HPDE6-E6E7 (cell line): ENCODE measurements around the gene HP1BP3.

ENCODE experiments used
- DNase-seq: peaks from one replicate; pipeline ENCODE4 v3.0.0; 2011; ENCODE audit warnings: missing footprints; ENCODE audit errors: extremely low spot score

The HP1BP3 gene

DNA sequence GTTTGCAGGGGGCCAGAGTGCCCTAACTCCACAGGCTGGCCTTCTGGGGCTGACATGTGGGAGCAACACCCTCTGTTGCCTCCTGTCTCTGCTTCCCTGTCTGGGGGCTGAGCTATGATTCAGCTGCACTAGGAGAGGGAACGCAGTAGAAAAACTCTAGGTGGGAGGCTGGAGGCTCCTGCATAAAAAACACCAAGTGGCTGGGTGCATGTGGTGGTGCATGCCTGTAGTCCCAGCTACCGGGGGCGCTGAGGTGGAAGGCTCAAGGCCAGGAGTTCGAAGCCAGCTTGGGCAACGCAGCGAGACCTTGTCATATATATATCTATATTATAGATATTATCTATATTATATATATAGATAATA, 74.9 kb downstream of the HP1BP3 start:
- DNase-seq, result no peak

DNA sequence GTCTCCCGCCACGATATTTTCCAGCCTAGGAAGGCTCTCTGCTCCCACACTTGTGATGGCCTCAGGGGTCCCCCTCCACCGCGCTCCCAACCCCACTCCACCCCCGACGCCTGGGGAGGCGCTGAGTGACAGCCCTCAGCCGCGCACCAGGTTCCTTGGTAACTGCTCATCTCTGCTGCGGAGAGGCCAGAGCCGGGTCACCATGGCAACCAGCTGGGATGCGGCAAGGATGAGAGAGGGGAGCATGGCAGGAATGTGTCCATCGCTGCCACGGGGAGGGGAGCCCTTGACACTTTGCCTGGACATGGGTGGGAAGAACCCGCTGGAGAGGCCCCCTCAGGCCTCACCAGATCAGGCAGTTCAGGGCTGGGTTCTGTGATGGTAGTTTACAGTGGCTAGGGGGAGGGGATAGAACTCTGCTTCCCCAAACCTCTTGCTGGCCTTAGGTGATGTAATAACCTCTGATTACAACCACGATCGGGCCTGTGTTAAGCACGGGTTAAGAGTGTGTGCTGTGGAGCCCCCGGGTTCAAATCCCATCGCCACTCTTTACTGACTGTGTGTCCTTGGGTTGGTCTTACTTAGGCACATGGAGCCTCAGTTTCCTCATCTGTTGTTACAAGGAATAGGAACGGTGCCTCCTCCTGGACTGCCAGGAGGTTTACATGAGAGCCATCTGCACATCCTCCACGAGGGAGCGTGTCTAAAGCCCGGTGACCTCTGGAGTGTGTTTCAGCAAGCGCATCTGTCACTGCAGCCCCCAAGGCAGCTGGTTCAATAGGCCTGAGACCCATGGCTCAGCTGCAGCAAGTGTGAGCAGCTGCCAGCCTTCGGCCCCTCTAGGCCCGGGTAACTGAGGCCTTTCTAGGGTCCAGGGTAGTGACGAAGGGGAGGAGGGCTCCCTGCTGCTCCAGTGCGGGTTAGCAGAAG, 75.6 kb downstream of the HP1BP3 start:
- no peak for DNase-seq

DNA sequence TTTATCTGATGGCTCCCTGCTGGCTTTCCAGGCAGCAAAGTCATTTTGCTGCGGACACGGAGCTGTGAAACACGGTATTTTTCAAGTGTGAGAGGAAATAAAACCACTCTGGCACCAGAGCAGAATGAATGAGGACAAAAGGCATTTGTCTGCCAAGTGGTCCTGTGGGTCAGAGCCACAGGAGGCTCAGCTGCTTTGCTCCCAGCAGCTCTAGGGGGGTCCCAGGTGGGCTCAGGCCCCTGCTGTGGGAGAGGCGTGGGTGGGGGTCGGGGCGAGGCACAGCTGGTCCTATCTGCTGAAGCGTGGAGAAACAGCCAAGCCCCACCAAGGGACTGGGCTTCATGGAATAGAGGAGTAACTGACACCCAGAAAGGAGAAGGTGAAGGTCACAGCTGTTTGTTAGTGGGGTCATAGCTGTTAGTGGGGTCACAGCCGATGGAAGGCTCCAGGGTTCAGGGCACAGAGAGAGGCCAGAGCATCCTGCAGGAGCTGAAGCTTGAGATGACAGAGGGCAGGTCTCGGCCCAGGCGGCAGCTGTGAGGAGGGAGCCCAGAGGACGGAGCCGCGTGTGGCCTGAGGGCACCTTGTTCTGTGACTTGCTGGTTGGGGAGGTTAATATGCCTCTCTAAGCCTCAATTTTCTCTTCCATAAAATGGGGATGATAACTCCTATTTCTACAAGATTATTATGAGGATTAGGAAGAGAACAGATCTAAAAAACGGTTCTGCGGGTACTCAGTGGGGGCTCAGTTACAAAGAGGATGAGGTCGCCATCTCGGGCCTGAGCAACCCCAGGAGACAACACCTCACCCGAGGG, 76.4 kb downstream of the HP1BP3 start:
- DNase-seq, result no peak

DNA sequence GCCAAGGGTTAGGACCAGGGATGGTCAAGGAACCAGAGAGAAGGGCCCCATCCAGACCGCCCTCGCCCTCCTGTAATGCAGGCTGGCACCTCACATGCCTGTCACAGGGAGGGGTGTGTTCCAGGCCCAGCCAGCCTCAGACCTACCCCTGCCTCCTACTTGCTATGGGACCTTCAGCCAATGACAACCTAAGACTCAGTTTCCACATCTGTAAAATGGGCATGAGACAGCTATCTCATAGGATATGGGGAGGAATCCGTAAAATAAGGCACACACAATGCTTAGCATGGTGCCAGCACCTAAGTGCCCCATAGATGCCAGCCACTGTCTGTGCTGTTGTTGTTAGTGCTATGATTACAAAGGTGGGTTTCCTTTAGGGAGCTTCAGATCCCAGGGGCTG, 77.2 kb downstream of the HP1BP3 start:
- no peak for DNase-seq

DNA sequence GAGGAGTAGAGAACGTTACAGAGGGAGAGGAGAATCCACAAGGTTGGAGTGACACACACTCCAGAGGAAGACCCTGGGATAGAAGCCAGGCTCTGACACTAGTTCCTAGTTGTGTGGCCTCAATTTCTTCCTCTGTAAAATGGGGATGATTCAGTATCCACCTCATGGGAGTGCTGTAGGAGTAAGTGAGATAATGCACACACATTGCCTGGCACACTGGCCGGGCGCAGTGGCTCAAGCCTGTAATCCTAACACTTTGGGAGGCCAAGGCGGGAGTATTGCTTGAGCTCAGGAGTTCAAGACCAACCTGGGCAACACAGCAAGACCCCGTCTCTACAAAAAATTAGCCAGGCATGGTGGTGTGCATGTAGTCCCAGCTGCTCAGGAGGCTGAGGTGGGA, 78.2 kb downstream of the HP1BP3 start:
- DNase-seq, result no peak

DNA sequence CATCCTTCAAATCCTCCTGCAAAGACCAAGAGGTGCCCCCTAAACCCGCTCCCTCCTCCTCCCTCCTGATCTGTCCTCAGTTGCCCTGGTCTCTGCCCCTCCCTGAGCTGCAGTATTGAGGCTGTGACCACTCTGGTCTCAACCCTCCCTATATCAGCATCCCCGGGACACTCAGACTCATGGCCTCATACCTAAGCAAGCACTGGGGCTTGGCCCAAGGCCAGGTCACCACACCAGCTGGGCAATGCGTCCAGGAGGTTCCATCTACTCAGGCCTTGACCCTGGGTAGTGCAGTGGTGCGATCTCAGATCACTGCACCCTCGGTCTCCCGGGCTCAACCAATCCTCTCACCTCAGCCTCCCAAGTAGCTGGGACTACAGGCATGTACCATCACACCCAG, 79.0 kb downstream of the HP1BP3 start:
- no peak for DNase-seq

DNA sequence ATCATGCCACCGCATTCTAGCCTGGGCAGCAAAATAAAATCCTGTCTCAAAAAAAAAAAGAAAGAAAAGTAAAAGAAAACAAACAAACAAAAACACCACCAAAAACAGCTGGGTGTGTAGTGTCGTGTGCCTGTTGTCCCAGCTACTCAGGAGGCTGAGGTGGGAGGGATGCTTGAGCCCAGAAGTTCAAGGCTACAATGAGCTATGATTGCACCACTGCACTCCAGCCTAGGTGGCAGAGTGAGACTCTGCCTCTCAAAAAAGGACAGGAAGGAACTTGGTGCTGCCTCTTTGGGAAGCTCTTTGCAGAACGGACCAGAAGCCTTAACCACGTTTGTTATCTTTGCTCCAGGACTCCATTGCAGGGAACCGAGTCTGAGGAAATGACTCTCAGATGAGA, 80.3 kb downstream of the HP1BP3 start:
- no peak for DNase-seq

DNA sequence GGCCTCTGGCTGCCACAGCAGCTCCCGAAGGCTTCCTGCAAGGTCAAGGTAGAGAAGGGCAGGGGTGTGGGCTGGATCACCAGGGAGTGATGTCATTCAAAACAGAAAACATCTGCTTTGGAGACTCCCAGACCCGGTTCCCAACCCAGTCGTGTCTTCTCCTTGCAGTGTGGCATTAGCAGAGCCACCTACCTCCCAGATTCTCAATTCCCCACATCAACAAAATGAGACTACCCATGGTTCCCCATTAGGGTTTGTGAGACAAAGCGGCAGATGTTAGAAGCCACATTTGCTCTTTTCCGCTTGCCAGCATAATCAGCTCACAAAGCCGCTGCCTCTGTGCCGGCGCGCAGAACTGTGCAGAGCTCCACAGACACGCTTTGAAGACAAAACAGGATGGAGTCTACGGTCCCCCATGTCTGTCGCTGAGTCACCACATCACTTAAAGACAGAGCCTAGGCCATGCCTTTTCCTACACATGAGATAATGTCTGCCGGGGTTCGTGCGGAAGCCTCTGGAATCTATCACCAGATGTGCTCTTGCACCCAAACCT, 81.8 kb downstream of the HP1BP3 start:
- no peak for DNase-seq

DNA sequence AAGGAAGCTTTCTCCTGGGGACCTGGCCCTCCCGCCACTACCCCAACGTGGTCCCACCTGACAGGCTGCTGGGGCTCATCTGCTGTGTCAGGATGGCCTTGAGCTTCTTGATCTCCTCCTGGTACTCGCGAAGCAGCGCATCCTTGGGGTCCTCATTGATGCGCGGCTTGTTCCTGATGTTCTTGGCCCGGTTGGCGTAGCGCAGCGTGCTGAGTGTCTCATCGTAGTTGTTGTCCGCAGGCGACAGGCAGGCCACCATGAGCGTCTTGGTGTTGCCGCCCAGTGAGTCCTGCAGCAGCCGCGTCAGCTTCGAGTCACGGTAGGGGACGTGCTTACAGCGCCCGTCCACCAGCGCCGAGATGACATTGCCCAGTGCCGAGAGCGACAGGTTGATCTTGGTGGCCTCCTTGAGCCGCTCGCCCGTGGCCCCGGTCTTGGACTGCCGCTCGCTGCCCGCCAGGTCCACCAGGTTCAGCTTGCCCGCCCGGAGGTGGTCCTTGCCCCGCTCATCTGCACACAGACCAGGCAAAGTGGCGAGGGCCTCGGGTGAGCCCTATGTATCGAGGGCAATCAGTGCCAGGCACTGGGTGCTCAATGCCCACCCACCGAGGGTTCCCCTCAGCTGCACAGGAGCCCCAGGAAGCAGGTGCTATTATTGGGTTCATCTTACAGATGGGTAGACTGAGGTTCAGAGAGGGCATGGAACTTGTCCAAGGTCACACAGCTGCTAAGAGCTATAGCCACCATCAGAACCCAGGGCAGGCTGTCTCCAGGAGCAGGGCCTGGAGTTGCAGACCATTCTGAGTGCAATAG, 82.5 kb downstream of the HP1BP3 start:
- DNase-seq, result no peak

DNA sequence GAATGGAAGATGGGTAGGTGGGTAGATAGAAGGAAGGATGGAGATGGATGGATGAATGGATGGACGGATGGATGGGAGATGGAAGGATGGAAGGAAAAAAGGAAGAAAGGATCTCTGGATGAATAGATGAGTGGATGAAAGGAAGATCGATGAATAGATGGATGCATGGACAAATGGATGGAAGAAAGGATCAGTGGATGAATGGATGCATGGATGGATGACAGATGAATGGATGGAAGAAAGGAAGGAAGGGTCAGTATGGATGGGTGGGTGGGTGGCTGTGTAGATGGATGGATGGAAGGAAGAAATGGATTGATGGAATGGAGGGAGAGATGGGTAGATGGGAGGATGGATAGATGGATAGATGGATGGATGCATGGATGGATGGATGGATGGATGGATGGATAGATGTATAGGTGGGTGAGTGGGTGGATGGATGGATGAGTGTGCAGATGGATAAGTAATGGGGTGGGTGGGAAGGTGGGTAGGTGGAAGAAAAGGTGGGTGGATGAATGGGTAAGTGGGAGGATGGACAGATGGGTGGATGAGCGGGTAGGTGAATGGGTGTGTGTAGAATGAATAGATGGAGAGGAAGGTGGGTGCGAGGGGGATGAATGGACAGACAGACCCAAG, 83.9 kb downstream of the HP1BP3 start:
- DNase-seq, result no peak

DNA sequence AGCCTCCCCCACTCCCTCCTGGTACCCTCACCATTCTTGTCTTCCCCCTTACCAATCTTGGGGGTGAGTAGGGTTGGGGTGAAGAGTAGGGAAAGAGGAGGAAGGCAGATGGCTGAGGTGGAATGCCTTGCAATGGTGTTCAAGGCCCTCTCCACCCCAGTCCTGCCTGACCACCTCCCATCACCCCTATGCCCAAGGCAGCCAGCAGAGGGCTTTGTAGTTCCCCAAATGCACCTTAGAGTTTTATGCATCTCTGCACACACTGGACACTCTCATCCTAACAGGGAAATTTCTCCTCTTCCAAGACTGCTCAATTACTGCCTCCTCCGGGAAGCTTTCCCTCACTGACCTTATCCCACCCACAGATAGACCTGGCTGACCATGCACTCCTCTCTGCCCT, 84.7 kb downstream of the HP1BP3 start:
- no peak for DNase-seq

DNA sequence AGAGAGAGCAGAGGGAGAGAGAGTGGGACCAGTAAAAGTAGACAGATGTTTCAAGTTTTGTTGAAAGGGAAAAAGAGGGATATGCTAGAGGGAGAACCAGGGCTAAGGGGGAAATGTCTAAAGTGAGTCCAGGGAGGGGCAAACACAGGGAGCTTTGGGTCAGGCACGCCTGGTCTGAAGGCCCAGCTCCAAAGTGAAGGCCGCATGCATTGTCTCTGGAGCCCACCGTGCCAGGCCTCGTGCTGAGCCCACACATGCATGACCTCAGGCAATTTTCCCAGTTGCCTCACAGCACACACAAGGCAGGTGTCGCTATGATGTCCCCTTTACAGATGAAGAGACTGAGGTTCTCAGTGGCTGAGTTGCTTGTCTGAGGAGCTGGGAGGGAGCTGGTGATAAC, 85.3 kb downstream of the HP1BP3 start:
- DNase-seq, result no peak

DNA sequence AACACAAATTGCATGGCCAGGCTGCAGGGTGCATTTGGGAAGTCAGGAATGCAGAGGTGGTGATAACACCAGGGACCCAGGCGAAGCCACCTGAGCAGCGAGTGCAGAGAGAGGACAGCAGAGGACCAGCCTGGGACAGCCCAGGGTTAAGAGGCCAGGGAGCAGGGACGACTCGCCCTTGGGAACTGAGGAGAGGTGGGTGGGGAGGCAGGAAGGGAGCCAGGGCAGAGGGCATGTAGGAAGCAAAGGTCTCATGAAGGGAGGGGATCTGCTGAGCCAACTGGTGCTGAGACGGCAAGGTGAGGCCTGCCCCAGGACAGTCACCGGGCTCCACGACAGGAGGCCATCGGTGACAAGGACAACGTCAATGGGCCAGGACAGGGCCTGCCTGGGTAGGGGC, 85.7 kb downstream of the HP1BP3 start:
- DNase-seq, result no peak

DNA sequence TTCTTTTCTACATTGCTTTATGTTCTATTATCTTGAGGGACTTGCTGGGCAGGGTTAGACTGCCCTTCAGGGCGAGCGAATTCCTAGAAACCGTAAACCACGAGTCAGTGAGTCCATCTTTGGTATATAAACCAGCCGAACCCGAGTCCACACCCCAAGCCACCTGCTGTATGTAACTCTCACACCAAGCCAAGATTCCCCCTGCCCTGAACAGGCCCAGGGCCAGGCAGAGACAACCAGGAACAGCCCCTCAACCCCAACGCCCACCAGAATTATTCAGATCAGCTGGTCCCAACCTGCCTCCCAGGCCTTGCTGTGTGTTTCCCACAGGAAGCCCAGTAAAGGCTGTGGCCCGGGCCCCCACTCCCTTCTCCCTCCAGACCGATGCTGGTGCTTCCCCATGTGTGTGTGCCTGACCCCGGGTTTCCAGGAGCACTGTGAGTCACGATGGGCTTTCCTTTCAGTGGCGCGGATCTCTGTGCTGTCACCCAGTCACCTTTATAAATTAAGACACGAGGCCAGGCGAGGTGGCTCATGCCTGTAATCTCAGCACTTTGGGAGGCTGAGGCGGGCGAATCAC, 86.4 kb downstream of the HP1BP3 start:
- no peak for DNase-seq

DNA sequence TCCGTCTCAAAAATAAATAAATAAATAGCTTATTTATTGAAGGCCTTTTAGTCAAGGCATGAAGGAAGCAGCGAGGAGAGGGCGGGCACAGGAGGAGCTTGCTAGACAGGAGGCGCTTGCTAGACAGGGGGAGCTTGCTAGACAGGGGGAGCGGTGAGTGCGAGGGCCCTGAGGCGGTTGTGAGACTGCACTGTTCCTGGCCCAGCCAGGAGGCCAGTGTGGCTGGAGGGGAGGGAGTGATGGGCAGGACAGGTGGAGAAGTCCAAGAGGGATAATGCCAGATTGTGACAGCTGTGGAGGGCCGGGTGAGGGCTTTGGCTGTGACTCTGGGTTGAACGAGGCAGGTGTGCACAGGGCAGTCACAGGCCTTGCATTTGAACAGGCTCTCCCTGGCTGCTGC, 87.5 kb downstream of the HP1BP3 start:
- no peak for DNase-seq

DNA sequence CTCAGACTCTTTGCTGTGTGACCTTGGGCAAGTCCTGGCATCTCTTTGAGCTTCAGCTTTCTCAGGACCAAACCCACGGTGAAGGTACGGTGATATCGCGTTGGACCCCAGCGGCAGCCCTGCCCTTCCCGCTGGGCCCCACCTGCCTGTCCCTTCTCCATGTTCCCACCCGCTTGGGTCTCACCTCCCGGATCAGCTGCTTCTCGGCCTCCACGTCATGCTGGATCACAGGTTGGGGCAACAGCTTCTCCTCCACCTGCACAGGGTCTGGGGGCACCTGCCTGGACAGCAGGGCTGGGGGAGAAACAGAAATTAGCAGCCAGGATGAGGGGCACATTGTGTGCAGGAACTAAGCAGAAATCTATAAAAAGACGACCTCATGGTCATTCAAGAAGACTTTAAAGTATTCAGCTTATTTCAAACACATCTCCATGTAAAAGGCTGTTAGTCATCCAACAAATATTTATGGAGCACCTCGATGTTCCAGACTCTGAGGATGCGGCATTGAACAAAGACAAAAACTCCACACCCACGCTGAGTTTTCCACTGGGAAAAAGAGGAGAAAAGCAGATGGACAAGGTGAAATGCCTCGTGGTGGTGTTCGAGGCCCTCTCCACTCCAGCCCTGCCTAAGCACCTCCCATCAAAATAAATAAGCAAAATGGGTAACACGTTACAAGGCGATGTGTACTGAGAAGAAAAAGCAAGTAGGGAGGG, 88.8 kb downstream of the HP1BP3 start:
- DNase-seq, result no peak

DNA sequence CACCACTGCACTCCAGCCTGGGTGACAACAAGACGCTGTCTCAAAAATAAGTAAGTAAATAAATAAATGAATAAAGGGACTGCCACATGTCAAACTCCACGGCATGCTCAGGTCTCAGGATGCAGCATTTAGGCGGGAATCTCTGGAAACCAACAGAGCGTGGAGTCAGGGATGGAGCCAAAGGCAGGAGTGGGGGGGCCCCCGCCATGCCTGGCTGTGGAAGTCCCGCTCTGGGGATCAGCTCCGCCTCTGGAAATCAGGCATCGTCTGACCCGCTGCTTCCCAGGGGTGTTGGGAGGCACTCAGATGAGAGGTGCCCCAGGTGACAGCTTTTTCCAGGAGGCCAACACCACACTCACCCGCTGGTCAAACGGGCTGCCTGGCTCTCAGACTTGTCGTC, 89.5 kb downstream of the HP1BP3 start:
- DNase-seq, result no peak

DNA sequence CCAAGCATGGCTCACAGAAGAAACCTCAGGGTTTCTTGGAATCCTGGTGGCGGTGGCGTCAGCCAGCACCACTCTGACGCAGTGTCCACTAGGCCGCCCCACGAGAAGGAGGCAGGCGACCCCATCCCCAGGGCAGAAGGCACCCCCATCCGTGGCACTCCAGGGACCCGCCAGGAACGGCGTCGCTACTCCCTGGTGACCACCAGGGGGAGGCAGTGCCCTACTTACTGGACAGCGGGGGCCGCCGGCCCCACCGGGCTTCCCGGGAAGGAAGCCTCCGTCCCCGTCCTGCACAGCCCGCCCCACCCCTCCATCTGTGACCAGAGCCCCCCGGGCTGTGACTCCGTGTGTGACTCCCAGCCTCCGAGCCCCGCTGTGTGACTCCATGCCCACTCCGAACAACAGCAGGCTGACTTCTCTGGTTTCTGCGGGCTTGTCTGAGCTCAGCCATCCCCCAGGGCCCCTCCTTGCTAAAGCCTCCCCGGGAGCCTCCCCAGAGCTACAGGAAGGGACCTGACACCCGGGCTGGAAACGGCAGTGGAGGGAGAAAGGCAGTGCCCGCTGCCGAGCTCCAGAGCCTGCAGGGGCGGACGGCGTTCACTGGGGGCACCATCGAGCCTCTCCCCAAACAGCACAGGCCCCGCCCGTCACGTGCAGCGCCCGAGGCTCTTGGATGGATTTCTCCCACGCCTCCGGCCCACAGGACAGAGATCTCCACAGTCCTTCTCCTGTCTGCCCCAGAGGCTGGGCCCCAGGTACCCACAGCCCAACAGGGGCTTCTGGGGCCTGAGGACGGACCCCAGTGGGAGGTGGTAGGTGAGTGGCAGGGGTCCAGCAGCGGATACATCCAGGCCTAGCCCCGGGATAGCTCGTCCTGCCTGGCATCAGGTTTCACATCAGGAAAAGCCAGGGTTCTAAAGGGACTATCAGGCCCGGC, 90.4 kb downstream of the HP1BP3 start:
- DNase-seq, result peak; percentile 97

DNA sequence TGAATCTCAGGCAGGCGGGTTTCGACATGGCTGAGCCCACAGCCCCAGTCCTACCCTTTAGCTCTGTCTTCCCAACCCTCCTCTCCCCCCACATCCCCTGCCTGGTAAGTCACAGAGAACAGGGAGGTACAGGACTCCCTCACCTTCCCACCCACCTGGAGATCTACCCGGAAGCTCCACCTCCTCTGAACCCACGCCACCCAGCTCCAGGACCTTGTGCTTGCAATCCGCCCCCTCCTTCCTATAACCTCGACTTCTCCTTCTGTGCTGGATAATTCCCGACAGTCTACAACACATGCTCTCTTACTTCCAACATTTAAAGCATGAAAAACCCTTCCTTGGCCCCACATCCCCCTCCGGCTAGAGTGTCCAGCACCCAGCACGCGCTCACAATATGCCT, 91.6 kb downstream of the HP1BP3 start:
- DNase-seq, result no peak
